HFFc6 (cell line): ENCODE data around the gene LRRK1. TPM values are rescaled to one million over a fixed set of nuclear protein-coding genes. Genes with fewer than 3 reads are reported as not detected.
A peak's percentile ranks its signal among the peaks of the same experiment; 100 is the strongest.

Experiments used
- DNase-seq: peaks from one replicate; pipeline ENCODE4 v3.0.0-alpha.2; 2018
- H3K27ac Mint-ChIP-seq: 2 replicates; pipeline ENCODE4 v1.8.0; 2020; ENCODE audit warnings: mild to moderate bottlenecking, mixed read lengths
- H3K27me3 Mint-ChIP-seq: 2 replicates; pipeline ENCODE4 v1.8.0; 2021; ENCODE audit warnings: mild to moderate bottlenecking, moderate library complexity, mixed read lengths; ENCODE audit not compliant: insufficient read depth
- H3K36me3 Mint-ChIP-seq: 2 replicates; pipeline ENCODE4 v1.8.0; 2021; ENCODE audit warnings: low read depth, mixed read lengths
- H3K4me1 Mint-ChIP-seq: 2 replicates; pipeline ENCODE4 v1.8.0; 2020; ENCODE audit warnings: low read depth, mixed read lengths
- H3K4me3 Mint-ChIP-seq: 2 replicates; pipeline ENCODE4 v1.8.0; 2020; ENCODE audit warnings: mild to moderate bottlenecking, moderate library complexity, mixed read lengths
- H3K9me3 Mint-ChIP-seq: 2 replicates; pipeline ENCODE4 v1.8.0; 2020; ENCODE audit warnings: mild to moderate bottlenecking, mixed read lengths
- CTCF ChIP-seq: fragments of 200-600 bp; sonication (generic); IDR thresholded peaks from 2 replicates; pipeline ENCODE4 v1.5.0; 2021; ENCODE audit warnings: antibody characterized with exemption, mild to moderate bottlenecking
- total RNA-seq, 6 experiments: library from RNA; stranded (reverse); fragmentation: NEBNext Ultra II Directional; extraction: Animal tissue kit (Norgen Biotek cat#: 25700); gene quantifications; 2 replicates in 1 of 6; 3 replicates in 5 of 6; pipeline ENCODE4 v1.2.3, GENCODE V29; 2021

LRRK1 gene
- total RNA-seq, 6 experiments from 2014 or later = 11.4 to 14.8 (median 13.5) TPM

- no peak overlapping the region for H3K27ac Mint-ChIP-seq
- H3K36me3 Mint-ChIP-seq = peaks cover 10% of the 10 kb centered on the region
- H3K4me1 Mint-ChIP-seq = no peaks in the 10 kb centered on the region
- no peak for DNase-seq
- H3K27me3 Mint-ChIP-seq = no peaks in the 10 kb centered on the region; the same call in 1 of the 2 replicates
- peaks cover 4% of the 10 kb centered on the region for H3K9me3 Mint-ChIP-seq
- H3K4me3 Mint-ChIP-seq = no peak overlapping the region
- TF ChIP-seq CTCF = no peak
These were observed 10.7 kb upstream of the LRRK1 start for GRCh38 chr15:100908466-100908865.

DNA sequence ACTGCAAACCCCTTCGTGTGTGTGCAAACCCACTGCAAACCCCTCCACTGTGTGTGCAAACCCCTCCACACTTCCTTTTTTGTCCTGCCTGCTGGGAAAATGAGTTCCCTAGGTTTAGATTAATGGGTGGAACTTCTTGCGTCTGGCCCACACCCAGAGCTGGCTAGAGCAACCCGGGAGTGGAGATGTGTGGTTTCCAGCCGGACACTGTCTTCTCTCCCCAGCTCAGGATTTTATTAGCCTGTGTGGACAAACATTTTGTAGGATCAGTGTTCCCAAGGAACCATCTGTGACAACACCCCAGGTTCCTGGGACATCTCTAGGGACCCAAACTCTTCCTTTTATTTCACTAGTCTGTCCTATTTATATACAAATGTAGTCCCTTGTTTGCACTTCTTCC lies 9.6 kb upstream of the LRRK1 start:
- TF ChIP-seq CTCF = no peak
- H3K4me1 Mint-ChIP-seq = no peaks in the 10 kb centered on the region; the same call in 1 of the 2 replicates
- H3K27me3 Mint-ChIP-seq = no peaks in the 10 kb centered on the region; the same call in 1 of the 2 replicates
- no peak for DNase-seq
- peaks cover 11% of the 10 kb centered on the region for H3K9me3 Mint-ChIP-seq
- H3K27ac Mint-ChIP-seq = no peak overlapping the region
- no peak overlapping the region for H3K4me3 Mint-ChIP-seq
- peaks cover 21% of the 10 kb centered on the region for H3K36me3 Mint-ChIP-seq

DNA sequence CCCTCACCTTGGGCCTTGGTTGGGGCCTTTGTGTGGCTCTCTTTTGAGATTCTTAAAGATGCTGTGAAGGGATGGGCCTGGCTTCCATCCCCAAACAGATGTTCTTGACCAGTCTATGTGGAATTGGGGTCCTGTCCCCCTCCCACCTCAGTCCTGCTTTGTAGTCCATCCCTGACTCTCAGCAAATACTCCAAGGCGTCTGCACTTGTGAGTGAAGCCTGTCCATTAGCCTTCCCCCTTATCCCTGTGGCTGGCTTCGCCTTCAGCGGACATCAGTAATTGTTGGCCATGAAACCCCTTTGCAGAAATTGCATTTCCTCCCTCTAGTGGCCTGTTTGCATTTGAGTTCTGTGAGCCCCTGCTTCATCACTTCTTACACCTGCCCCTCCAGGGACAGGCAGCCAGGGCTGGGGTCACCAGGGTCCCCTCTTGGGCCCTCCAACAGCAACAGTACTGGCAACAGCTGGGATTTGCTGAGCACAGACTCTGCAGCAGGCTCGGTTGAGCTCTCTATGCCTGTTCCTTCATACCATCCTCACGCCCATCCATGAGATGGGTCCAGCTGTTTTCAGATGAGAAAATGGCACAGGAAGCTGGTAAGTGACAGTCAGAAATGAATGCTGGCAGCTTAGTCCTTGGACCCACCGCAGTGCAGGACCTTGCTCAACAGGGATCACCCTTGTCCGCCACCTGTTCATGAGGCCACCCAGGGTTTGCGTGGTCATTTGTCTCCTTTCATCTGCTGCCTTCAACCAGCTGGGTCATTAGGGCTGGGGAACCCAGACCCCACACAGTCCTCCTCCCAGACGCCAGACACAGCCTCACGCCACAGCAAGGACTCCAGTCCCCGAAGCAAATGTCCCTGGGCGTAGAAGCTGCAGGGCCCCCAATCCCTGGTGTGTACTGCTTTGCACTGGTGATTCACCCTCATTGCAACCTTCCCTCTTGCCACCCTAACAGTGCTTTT lies 8.9 kb upstream of the LRRK1 start:
- peaks cover 11% of the 10 kb centered on the region for H3K9me3 Mint-ChIP-seq
- peaks cover 5% of the 10 kb centered on the region; the same call in 1 of the 2 replicates for H3K4me1 Mint-ChIP-seq
- H3K27ac Mint-ChIP-seq = no peak overlapping the region
- no peak overlapping the region for H3K4me3 Mint-ChIP-seq
- no peak for DNase-seq
- peaks cover 27% of the 10 kb centered on the region for H3K36me3 Mint-ChIP-seq
- peak; percentile 68 for TF ChIP-seq CTCF
- no peaks in the 10 kb centered on the region; the same call in 1 of the 2 replicates for H3K27me3 Mint-ChIP-seq

GRCh38 chr15:100911086-100911485 lies 8.1 kb upstream of the LRRK1 start:
- peaks cover 11% of the 10 kb centered on the region for H3K9me3 Mint-ChIP-seq
- peaks cover 5% of the 10 kb centered on the region; the same call in 1 of the 2 replicates for H3K4me1 Mint-ChIP-seq
- no peak overlapping the region for H3K4me3 Mint-ChIP-seq
- DNase-seq = no peak
- no peak overlapping the region for H3K27ac Mint-ChIP-seq
- H3K36me3 Mint-ChIP-seq = peaks cover 27% of the 10 kb centered on the region
- no peak for TF ChIP-seq CTCF
- no peaks in the 10 kb centered on the region; the same call in 1 of the 2 replicates for H3K27me3 Mint-ChIP-seq

GRCh38 chr15:100913961-100914360 lies 5.2 kb upstream of the LRRK1 start:
- peaks cover 16% of the 10 kb centered on the region for H3K4me1 Mint-ChIP-seq
- H3K27ac Mint-ChIP-seq = no peak overlapping the region
- peaks cover 11% of the 10 kb centered on the region for H3K9me3 Mint-ChIP-seq
- peaks cover 3% of the 10 kb centered on the region for H3K27me3 Mint-ChIP-seq
- DNase-seq = no peak
- no peak overlapping the region for H3K4me3 Mint-ChIP-seq
- peaks cover 27% of the 10 kb centered on the region for H3K36me3 Mint-ChIP-seq
- no peak for TF ChIP-seq CTCF
